Trophoblast cell (in vitro differentiated cells and primary cell): ENCODE data around the gene SPAG9.

Experiments
- DNase-seq, 2 donors: peaks; one replicate each; pipeline ENCODE4 v3.0.0-alpha.2; 2016
- H2AFZ ChIP-seq: 2 replicates; pipeline ENCODE4 v1.6.1; 2013; ENCODE audit warnings: low read length, moderate library complexity, mild to moderate bottlenecking; ENCODE audit not compliant: insufficient read depth, poor library complexity
- H2AK5ac ChIP-seq: 2 replicates; pipeline ENCODE4 v1.6.1; 2013; ENCODE audit warnings: mild to moderate bottlenecking, low read length
- H2BK120ac ChIP-seq: 2 replicates; pipeline ENCODE4 v1.6.1; 2013; ENCODE audit warnings: low read length, mild to moderate bottlenecking, moderate library complexity; ENCODE audit not compliant: insufficient read depth, poor library complexity
- H2BK12ac ChIP-seq: 2 replicates; pipeline ENCODE4 v1.6.1; 2013; ENCODE audit warnings: mild to moderate bottlenecking, low read length, moderate library complexity
- H2BK5ac ChIP-seq: 2 replicates; pipeline ENCODE4 v1.6.1; 2013; ENCODE audit warnings: low read length, low read depth, moderate library complexity, mild to moderate bottlenecking; ENCODE audit not compliant: poor library complexity
- H3K14ac ChIP-seq: 2 replicates; pipeline ENCODE4 v1.6.1; 2013; ENCODE audit warnings: mild to moderate bottlenecking, low read length
- H3K18ac ChIP-seq: 2 replicates; pipeline ENCODE4 v1.6.1; 2013; ENCODE audit warnings: mild to moderate bottlenecking, low read length
- H3K23ac ChIP-seq: 2 replicates; pipeline ENCODE4 v1.6.1; 2013; ENCODE audit warnings: low read length
- H3K27ac ChIP-seq: 2 replicates; pipeline ENCODE4 v1.5.1; 2013; ENCODE audit warnings: low read depth, mild to moderate bottlenecking, inconsistent platforms, low read length, moderate library complexity
- H3K27me3 ChIP-seq: 2 replicates; pipeline ENCODE4 v1.6.1; 2013; ENCODE audit warnings: inconsistent platforms, mild to moderate bottlenecking, low read length, moderate library complexity; ENCODE audit not compliant: insufficient read depth
- H3K36me3 ChIP-seq, 2 experiments: 1 replicate in 1 of 2; 2 replicates in 1 of 2; pipeline ENCODE4 v1.6.1; 2013; ENCODE audit warnings: low read length in 2 of 2, mild to moderate bottlenecking in 2 of 2, moderate library complexity in 1 of 2; ENCODE audit not compliant: insufficient read depth in 2 of 2, control insufficient read depth in 1 of 2
- H3K4ac ChIP-seq: 2 replicates; pipeline ENCODE4 v1.6.1; 2013; ENCODE audit warnings: low read depth, mild to moderate bottlenecking, low read length, moderate library complexity
- H3K4me1 ChIP-seq, 2 experiments: 1 replicate in 1 of 2; 2 replicates in 1 of 2; pipeline ENCODE4 v1.6.1; 2013; ENCODE audit warnings: low read length in 2 of 2, mild to moderate bottlenecking in 2 of 2, moderate library complexity in 1 of 2; ENCODE audit not compliant: insufficient read depth in 2 of 2, control insufficient read depth in 1 of 2
- H3K4me2 ChIP-seq: 2 replicates; pipeline ENCODE4 v1.6.1; 2013; ENCODE audit warnings: inconsistent platforms, mild to moderate bottlenecking, low read length, moderate library complexity
- H3K4me3 ChIP-seq: 2 replicates; pipeline ENCODE4 v1.5.1; 2013; ENCODE audit warnings: mild to moderate bottlenecking, low read depth, low read length, inconsistent platforms
- H3K79me1 ChIP-seq: one replicate; pipeline ENCODE4 v1.6.1; 2013; ENCODE audit warnings: low read length
- H3K79me2 ChIP-seq: 2 replicates; pipeline ENCODE4 v1.6.1; 2013; ENCODE audit warnings: low read length, mild to moderate bottlenecking; ENCODE audit not compliant: control insufficient read depth, insufficient read depth, poor library complexity
- H3K9ac ChIP-seq: 2 replicates; pipeline ENCODE4 v1.6.1; 2013; ENCODE audit warnings: mild to moderate bottlenecking, low read length
- H3K9me3 ChIP-seq: 2 replicates; pipeline ENCODE4 v1.6.1; 2013; ENCODE audit warnings: low read depth, mild to moderate bottlenecking, control low read depth, inconsistent platforms, low read length; ENCODE audit not compliant: insufficient read depth
- H4K12ac ChIP-seq: 2 replicates; pipeline ENCODE4 v1.6.1; 2013; ENCODE audit warnings: low read depth, mild to moderate bottlenecking, low read length, moderate library complexity
- H4K8ac ChIP-seq: 2 replicates; pipeline ENCODE4 v1.6.1; 2013; ENCODE audit warnings: low read depth, mild to moderate bottlenecking, low read length, moderate library complexity
- H4K91ac ChIP-seq: one replicate; pipeline ENCODE4 v1.6.1; 2013; ENCODE audit warnings: low read depth, mild to moderate bottlenecking, low read length, moderate library complexity
- WGBS: extraction: QIAGEN DNeasy Blood & Tissue Kit; methylation state at CpG from one replicate; pipeline ENCODE4 v1.1.7; 2013; ENCODE audit warnings: missing lambda C conversion rate; ENCODE audit not compliant: insufficient read length, insufficient coverage; ENCODE audit errors: extremely low coverage; 5-methylcytosine and 5-hydroxymethylcytosine counted together

The SPAG9 gene

DNA sequence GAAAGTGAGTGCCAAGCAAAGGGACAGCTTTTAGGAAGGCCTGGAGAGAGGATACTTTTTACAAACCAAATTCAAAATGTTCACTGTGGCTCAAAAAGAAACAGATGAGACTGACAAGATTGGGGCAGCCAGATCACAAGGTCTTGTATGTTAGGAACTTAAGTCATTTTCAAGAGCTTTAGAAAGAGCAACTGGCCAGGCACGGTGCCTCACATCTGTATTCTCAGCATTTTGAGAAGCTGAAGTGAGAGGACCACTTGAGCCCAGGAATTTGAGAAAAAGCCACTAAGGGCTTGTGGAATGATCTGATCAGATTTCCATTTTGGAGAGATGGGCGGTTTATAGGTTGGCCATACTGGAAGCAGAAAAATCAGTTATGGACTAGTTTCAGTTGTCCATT is 17.2 kb downstream of the SPAG9 start:
- no CpG with 5 or more reads among the region's 2 CpGs for WGBS
- Histone ChIP-seq H3K9ac (no peak overlapping the region), H3K14ac (no peak overlapping the region), H2BK120ac (no peak overlapping the region), H3K4me2 (no peak overlapping the region), H3K79me1 (no peaks in the 10 kb centered on the region), H3K36me3 (no peaks in the 10 kb centered on the region), H3K9me3 (peaks cover 1% of the 10 kb centered on the region), H3K27ac (no peak overlapping the region), H2AK5ac (no peak overlapping the region), H2BK12ac (no peak overlapping the region), H3K27me3 (no peaks in the 10 kb centered on the region), H4K12ac (no peak overlapping the region), H3K4me3 (no peak overlapping the region), H2BK5ac (no peak overlapping the region), H2AFZ (no peak overlapping the region), H4K8ac (no peak overlapping the region), H4K91ac (no peak overlapping the region), H3K4me1 (no peaks in the 10 kb centered on the region), H3K4ac (no peak overlapping the region), H3K23ac (no peak overlapping the region), H3K79me2 (peaks cover 2% of the 10 kb centered on the region), H3K18ac (no peak overlapping the region)
- DNase-seq, result no peak

DNA sequence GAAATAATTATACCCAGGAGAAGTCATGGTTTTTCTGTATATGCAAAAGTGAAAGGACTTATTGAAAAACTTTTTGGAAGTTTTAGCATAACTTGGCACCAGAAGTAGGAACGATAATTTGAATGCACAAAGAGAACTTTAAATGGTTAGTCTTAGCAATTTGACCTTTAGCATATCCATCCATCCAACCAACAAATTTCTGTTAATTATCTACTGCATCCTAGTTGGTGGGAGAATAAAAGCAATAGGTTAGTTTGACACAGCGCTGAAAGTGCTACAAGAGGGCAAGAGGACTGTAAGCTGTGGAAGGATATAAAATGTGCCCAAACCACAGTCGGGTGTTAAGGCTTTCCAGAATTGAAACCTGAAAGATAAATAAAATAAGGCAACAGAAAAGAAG is 17.6 kb downstream of the SPAG9 start:
- H2BK120ac ChIP-seq, result no peak overlapping the region
- DNase-seq, result no peak
- H3K79me2 ChIP-seq, result peaks cover 2% of the 10 kb centered on the region
- no peak overlapping the region for H3K23ac ChIP-seq
- H3K36me3 ChIP-seq, result no peaks in the 10 kb centered on the region
- no peak overlapping the region for H3K9ac ChIP-seq
- H4K91ac ChIP-seq, result no peak overlapping the region
- no peak overlapping the region for H2AK5ac ChIP-seq
- no peak overlapping the region for H3K27ac ChIP-seq
- H3K4me1 ChIP-seq, result no peaks in the 10 kb centered on the region
- no peak overlapping the region for H2BK12ac ChIP-seq
- no peak overlapping the region for H3K4me3 ChIP-seq
- no CpG with 5 or more reads among the region's 3 CpGs for WGBS
- no peak overlapping the region for H4K12ac ChIP-seq
- no peak overlapping the region for H3K18ac ChIP-seq
- no peak overlapping the region for H3K4ac ChIP-seq
- no peaks in the 10 kb centered on the region for H3K27me3 ChIP-seq
- no peaks in the 10 kb centered on the region for H3K79me1 ChIP-seq
- no peak overlapping the region for H3K4me2 ChIP-seq
- no peaks in the 10 kb centered on the region for H3K9me3 ChIP-seq
- H4K8ac ChIP-seq, result no peak overlapping the region
- no peak overlapping the region for H2BK5ac ChIP-seq
- no peak overlapping the region for H2AFZ ChIP-seq
- no peak overlapping the region for H3K14ac ChIP-seq

DNA sequence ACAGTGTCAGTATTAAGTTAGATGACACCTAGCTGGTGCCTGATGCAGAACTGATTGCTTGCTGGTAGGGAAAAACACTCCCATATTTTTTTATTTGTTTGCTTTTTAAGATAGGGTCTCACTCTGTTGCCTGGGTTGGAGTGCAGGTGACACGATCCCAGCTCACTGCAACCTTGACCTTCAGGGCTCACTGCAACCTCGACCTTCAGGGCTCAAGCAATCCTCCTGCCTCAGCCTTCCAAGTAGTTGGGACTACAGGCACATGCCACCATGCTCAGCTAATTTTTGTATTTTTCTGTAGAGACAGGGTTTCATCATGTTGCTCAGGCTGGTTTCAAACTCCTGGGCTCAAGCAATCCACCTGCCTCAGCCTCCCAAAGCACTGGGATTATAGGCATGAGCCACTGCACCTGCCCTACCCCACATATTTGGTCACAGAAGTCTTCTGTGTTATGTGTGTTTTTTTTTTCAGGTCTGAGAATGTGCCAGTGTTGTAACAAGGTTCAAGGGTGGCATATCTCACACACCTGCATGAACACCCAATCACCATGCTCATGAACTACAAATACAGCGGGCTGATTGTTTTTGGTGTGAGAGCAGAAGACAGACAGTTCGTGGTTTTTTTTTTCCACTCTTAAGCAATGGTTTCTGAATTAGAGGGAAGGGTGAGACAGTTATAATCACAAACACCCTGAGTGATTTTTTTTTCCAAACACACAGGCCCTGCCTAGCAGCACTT is 22.8 kb downstream of the SPAG9 start:
- H2BK120ac ChIP-seq, result no peak overlapping the region

DNA sequence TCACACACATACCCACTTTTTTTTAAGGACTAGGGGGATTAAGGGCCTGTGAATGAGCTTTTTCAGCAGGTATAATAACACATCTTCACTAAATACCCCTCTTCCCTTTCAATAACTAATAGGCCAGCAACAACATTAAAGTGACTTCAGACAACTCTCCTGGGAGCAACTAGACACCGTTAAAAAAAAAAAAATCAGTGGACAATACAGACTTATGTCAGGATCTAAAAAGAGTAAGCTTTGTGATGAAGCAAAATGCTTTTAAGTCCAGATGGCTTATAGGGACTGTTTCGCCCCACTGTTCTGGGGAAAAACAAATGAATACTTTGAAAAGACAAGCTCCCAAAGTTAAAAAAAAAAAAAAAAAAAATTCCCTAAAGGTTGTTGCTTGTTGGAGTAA is 29.0 kb downstream of the SPAG9 start:
- H3K4me3 ChIP-seq, result no peak overlapping the region
- H3K79me1 ChIP-seq, result no peaks in the 10 kb centered on the region
- no CpG with 5 or more reads among the region's 2 CpGs for WGBS
- H3K79me2 ChIP-seq, result no peaks in the 10 kb centered on the region
- H3K18ac ChIP-seq, result no peak overlapping the region
- no peak overlapping the region for H3K4ac ChIP-seq
- H3K9ac ChIP-seq, result no peak overlapping the region
- H3K27ac ChIP-seq, result no peak overlapping the region
- H2AK5ac ChIP-seq, result no peak overlapping the region
- no peak overlapping the region for H4K8ac ChIP-seq
- peaks cover 0 to 3% of the 10 kb centered on the region in 2 experiments for H3K36me3 ChIP-seq
- H3K27me3 ChIP-seq, result no peaks in the 10 kb centered on the region
- H3K9me3 ChIP-seq, result no peaks in the 10 kb centered on the region
- H3K14ac ChIP-seq, result no peak overlapping the region
- H2BK120ac ChIP-seq, result no peak overlapping the region
- no peak overlapping the region for H3K4me2 ChIP-seq
- no peak overlapping the region for H2BK5ac ChIP-seq
- no peak overlapping the region for H4K12ac ChIP-seq
- no peak for DNase-seq
- H3K23ac ChIP-seq, result no peak overlapping the region
- no peaks in the 10 kb centered on the region for H3K4me1 ChIP-seq
- H2AFZ ChIP-seq, result no peak overlapping the region
- H4K91ac ChIP-seq, result no peak overlapping the region
- H2BK12ac ChIP-seq, result no peak overlapping the region

More for the DNA sequence above, 22.8 kb downstream of the SPAG9 start:
- H3K9ac ChIP-seq, result no peak overlapping the region
- WGBS, result no CpG with 5 or more reads among the region's 4 CpGs
- H4K91ac ChIP-seq, result no peak overlapping the region
- H2AFZ ChIP-seq, result no peak overlapping the region
- no peaks in the 10 kb centered on the region for H3K79me1 ChIP-seq
- no peak overlapping the region for H4K12ac ChIP-seq
- no peak overlapping the region for H3K4ac ChIP-seq
- no peaks in the 10 kb centered on the region for H3K4me1 ChIP-seq
- no peak overlapping the region for H4K8ac ChIP-seq
- H3K27ac ChIP-seq, result no peak overlapping the region
- no peak overlapping the region for H3K23ac ChIP-seq
- no peak overlapping the region for H3K18ac ChIP-seq
- H2AK5ac ChIP-seq, result no peak overlapping the region
- no peaks in the 10 kb centered on the region for H3K36me3 ChIP-seq
- H3K4me2 ChIP-seq, result no peak overlapping the region
- H3K14ac ChIP-seq, result no peak overlapping the region
- no peaks in the 10 kb centered on the region for H3K9me3 ChIP-seq
- H3K27me3 ChIP-seq, result no peaks in the 10 kb centered on the region
- H2BK12ac ChIP-seq, result no peak overlapping the region
- no peak overlapping the region for H3K4me3 ChIP-seq
- H2BK5ac ChIP-seq, result no peak overlapping the region
- no peak for DNase-seq
- no peaks in the 10 kb centered on the region for H3K79me2 ChIP-seq
